ENCODE data around the gene COPE. TPM values are rescaled to one million over a fixed set of nuclear protein-coding genes. Genes with fewer than 3 reads are reported as not detected.

The COPE gene
- total and polyA plus RNA-seq, 4 donors, result 94.1 to 365 (median 275) TPM

DNA sequence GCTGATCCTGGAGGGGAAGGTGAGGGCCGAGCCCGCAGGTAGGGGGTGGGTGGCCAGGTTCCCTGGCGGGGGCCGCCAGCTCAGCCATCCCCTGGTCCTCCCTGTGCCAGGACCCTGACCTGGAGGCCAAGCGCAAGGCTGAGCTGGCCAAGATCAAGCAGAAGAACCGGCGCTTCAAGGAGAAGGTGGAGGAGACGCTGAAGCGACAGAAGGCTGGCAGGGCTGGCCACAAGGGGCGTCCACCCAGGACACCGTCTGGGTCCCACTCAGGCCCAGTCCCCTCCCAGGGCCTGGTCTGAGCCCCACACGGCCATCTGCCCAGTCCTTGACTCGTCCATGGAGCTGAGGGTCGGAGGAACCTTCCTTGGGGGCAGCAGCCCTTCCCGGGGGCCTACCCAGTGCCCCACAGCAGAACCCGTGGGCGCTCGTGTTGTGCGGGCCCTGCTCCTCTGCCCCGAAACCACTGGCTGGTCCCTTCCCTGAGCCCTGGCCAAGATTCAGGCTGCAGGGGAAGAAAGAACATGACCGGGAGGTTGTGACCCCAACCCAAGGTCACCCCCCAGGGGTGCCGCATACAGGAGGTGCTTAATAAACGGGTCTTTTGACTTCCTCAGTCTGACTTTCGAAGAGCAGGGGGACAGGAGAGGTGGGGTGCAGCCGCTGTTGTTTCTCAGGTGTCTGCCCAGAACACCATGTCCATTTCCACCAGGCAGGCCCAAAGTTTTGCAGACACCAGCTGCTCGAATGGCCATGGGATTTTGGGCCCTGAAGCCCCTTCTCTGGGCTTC, 9.0 kb upstream of the COPE start:
- TF ChIP-seq, protein P1, sequence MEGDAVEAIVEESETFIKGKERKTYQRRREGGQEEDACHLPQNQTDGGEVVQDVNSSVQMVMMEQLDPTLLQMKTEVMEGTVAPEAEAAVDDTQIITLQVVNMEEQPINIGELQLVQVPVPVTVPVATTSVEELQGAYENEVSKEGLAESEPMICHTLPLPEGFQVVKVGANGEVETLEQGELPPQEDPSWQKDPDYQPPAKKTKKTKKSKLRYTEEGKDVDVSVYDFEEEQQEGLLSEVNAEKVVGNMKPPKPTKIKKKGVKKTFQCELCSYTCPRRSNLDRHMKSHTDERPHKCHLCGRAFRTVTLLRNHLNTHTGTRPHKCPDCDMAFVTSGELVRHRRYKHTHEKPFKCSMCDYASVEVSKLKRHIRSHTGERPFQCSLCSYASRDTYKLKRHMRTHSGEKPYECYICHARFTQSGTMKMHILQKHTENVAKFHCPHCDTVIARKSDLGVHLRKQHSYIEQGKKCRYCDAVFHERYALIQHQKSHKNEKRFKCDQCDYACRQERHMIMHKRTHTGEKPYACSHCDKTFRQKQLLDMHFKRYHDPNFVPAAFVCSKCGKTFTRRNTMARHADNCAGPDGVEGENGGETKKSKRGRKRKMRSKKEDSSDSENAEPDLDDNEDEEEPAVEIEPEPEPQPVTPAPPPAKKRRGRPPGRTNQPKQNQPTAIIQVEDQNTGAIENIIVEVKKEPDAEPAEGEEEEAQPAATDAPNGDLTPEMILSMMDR (IDR thresholded peaks at IDR 0.05; ENCODE audit: control extremely low read depth, extremely low read depth), result no peak

DNA sequence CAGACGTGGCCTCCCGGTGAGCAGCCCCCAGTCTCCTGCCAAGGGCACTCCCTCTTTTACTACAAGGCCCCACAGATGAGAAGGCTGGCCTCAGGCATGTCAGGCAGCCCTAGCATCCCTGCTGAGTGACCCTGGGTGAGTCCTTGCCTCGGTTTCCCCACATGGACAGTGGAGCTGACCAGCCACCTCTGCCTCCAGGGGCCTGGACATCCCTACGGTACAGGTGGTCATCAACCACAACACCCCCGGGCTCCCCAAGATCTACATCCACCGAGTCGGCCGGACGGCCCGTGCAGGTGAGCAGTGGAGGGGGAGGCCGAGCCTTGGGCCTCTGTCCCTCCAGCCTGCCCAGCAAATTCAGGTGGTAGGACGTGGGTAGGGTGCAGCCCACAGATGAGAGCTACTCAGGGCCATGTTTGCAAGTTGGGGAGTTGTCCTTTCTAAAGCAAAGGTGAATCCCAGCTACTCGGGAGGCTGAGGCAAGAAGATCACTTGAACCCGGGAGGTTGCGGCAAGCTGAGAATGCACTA, 5.6 kb upstream of the COPE start:
- TF ChIP-seq, protein P1 (IDR thresholded peaks at IDR 0.05; ENCODE audit: control extremely low read depth, extremely low read depth), result no peak
- Histone ChIP-seq H3K27me3 (ENCODE audit: control insufficient read depth in 3 of 3, insufficient read depth in 3 of 3, low read length in 2 of 3) (no peaks in the 10 kb centered on the region), H3K36me3 (ENCODE audit: control insufficient read depth in 4 of 4, insufficient read depth in 4 of 4, low read length in 4 of 4) (peaks cover 3 to 71% (median 29%) of the 10 kb centered on the region in 4 donors), H3K27ac (ENCODE audit: low read depth in 1 of 2, low read length in 1 of 2) (no peak overlapping the region), H3K9ac (ENCODE audit: insufficient read depth in 1 of 2, low read length in 2 of 2) (no peak overlapping the region), H3K4me1 (ENCODE audit: control insufficient read depth in 5 of 5, insufficient read depth in 5 of 5, low read length in 5 of 5) (peaks cover 0 to 10% (median 6%) of the 10 kb centered on the region in 5 donors), H3K9me3 (ENCODE audit: control insufficient read depth in 4 of 4, insufficient read depth in 3 of 4, low read length in 3 of 4) (peaks cover 0 to 1% (median 0%) of the 10 kb centered on the region in 4 donors), H3K4me3 (no peak overlapping the region)
- WGBS, 2 donors, result 93 to 95% methylated on average over 15 of the region's 15 CpGs
- no peak for DNase-seq
- ATAC-seq (ENCODE audit: insufficient read depth, low FRiP score), result no peak

More for the DNA sequence above, 9.0 kb upstream of the COPE start:
- Histone ChIP-seq H3K9ac (ENCODE audit: insufficient read depth in 1 of 2, low read length in 2 of 2) (no peak overlapping the region), H3K9me3 (ENCODE audit: control insufficient read depth in 4 of 4, insufficient read depth in 3 of 4, low read length in 3 of 4) (peaks cover 0 to 1% (median 0%) of the 10 kb centered on the region in 4 donors), H3K4me1 (ENCODE audit: control insufficient read depth in 5 of 5, insufficient read depth in 5 of 5, low read length in 5 of 5) (peaks cover 0 to 3% (median 0%) of the 10 kb centered on the region in 5 donors), H3K27me3 (ENCODE audit: control insufficient read depth in 3 of 3, insufficient read depth in 3 of 3, low read length in 2 of 3) (no peaks in the 10 kb centered on the region), H3K4me3 (no peak overlapping the region), H3K27ac (ENCODE audit: low read depth in 1 of 2, low read length in 1 of 2) (no peak overlapping the region), H3K36me3 (ENCODE audit: control insufficient read depth in 4 of 4, insufficient read depth in 4 of 4, low read length in 4 of 4) (peaks cover 3 to 55% (median 28%) of the 10 kb centered on the region in 4 donors)
- 88 to 89% methylated on average over 26 of the region's 26 CpGs for WGBS, 2 donors
- no peak for ATAC-seq (ENCODE audit: insufficient read depth, low FRiP score)
- DNase-seq, result no peak

DNA sequence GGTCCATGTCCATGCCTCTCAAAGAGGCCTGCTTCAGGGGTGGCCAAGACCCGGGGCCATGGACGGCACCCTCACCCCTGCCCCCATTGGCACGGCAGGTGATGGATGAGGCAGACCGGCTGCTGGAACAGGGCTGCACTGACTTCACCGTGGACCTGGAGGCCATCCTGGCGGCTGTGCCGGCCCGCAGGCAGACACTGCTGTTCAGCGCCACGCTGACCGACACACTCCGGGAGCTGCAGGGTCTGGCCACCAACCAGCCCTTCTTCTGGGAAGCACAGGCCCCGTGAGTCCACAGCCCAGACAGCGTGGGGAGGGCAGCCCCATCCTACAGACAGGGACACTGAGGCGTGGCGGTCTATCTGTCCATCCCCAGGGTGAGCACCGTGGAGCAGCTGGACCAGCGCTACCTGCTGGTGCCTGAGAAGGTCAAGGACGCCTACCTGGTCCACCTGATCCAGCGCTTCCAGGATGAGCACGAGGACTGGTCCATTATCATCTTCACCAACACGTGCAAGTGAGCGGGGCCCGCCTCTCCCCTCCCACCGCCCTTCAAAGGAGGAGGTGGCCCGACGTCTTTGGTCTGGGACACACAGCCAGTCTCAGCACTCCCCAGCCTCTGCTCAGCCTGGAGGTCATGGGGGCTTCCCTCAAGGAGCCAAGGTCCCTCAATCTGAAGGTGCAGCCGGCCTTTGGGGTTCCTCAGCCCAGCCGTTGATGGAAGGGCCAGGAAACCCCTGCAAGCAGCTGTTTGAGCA, 3.2 kb upstream of the COPE start:
- Histone ChIP-seq H3K27me3 (ENCODE audit: control insufficient read depth in 3 of 3, insufficient read depth in 3 of 3, low read length in 2 of 3) (no peaks in the 10 kb centered on the region), H3K9me3 (ENCODE audit: control insufficient read depth in 4 of 4, insufficient read depth in 3 of 4, low read length in 3 of 4) (no peaks in the 10 kb centered on the region), H3K4me1 (ENCODE audit: control insufficient read depth in 5 of 5, insufficient read depth in 5 of 5, low read length in 5 of 5) (peaks cover 0 to 21% (median 6%) of the 10 kb centered on the region in 5 donors), H3K9ac (ENCODE audit: insufficient read depth in 1 of 2, low read length in 2 of 2) (no peak overlapping the region), H3K27ac (ENCODE audit: low read depth in 1 of 2, low read length in 1 of 2) (no peak overlapping the region), H3K36me3 (ENCODE audit: control insufficient read depth in 4 of 4, insufficient read depth in 4 of 4, low read length in 4 of 4) (peaks cover 3 to 49% (median 26%) of the 10 kb centered on the region in 4 donors), H3K4me3 (no peak overlapping the region)
- TF ChIP-seq, protein P1 (IDR thresholded peaks at IDR 0.05; ENCODE audit: control extremely low read depth, extremely low read depth), result no peak
- DNase-seq (no peak), ATAC-seq (ENCODE audit: insufficient read depth, low FRiP score) (no peak)
- WGBS, 2 donors, result 85 to 92% methylated on average over 29 of the region's 29 CpGs
